ENCODE measurements around the gene SLC5A1.

Gene SLC5A1

DNA sequence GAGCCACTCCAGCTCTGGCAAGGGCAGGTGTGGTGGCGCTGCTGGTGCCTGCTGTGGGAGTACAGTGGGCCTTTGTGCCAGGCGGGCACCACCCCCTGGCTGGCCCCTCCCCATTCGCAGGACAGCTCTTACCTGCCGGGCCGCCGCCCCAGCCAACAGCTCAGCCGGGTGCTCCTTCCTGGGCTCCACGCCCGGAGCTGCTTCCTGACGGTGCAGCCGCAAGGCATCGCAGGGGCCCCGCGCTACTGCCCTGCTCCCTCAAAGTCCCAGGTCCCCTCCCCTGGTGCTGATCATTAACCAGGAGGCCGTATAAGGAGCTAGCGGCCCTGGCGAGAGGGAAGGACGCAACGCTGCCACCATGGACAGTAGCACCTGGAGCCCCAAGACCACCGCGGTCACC lies at the start of gene SLC5A1:
SLC5A1 (plus strand) TSS at position 338 of the 400 bp plus-strand sequence; CDS start at position 359, 21 bp downstream.
- no peak for DNase-seq

DNA sequence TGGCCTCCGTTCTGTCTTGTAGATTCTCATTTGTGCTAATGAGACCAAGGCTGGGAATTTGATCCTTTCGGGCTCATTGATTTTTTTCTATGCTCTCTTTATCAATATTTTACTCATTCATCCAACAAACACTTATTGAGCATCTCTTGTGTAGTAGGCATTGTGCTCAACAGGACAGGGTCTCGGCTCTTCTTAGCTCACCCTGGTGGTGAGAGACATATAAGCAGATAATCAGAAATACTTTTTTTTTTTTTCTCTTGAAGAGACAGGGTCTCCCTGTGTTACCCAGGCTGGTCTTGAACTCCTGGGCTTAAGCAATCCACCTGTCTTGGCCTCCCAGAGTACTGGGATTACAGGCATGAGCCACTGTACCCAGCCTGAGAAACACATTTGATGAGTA lies 48.0 kb upstream of the SLC5A1 start:
- no peak for DNase-seq

DNA sequence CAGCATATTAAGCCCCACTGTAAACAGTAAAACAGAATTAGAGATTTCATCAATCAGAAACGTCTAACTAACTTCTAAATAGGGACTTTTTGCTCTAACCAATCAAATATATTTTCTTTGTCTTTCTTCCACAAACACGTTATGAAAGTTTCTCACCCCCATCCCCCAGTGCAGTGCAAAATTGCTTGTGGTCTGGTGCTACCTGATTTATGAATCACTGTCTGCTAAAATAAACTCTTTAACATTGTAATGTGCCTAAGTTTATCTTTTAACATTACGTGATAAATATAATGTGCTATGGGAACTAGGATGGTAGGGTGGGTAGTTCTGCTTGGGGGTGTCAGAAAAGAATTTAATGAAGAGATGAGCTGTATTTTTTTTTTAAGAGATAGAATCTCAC lies 47.3 kb upstream of the SLC5A1 start:
- no peak for DNase-seq

DNA sequence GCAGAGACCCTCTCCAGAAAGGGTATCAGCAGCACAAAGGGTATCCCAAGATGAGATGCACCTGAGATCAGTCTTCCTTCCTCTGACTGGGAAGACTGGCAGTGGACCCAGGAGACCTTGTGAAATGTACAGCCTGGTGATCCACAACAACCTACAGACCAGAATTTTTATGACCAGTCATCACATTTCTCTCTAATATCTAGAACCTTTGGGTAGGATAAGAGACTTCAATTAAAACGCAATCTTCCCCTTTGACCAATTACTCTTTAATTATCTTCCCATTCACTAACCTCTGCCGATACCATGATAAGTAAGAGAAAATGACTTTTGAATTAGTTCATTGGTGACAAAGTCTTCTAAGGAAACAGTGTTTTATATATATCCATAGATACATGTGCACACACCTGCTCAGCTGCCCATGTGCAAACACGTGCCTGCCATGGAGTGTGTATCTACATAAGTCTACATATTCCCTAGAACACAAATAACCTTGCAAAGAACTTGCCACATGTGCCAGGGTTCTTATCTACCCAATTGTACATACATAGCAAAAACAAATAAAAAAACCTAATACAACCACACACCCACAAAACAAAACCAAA lies 44.2 kb upstream of the SLC5A1 start:
- DNase-seq: no peak

DNA sequence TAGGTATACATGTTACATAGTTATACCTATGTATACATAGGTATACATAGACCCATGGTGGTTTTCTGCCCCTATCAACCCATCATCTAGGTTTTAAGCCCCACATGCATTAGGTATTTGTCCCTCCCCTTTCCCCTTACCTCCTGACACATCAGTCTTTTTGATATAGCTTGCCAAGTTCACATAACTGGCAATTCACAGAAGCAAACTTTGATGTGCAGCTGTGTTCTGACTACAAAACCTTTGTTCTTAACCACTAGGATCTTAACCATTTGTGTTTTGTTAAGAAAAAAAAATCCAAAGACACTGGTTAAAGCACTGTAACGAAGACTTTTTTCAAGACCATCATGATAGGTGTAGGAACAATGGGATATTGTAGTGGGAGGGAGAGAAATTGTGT lies 42.9 kb upstream of the SLC5A1 start:
- DNase-seq: no peak

DNA sequence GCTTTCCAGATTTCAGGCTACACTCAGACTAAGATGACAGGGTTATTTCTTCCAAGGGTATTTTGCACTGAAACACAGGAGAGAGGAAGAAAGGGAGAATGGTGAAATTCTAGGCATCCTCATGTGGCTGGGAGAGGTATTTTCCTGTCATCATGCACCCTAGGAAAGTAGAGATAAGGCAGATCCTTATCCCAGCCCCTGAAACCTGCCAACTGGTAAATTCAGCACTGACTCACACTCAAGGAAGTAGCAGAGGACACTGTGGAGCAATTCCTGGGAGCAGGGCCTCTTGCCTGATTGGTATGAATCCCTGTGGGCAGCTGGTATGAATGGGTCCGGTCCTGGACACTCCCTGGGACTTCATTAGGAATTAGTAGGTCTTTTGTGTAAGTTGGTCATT lies 37.6 kb upstream of the SLC5A1 start:
- no peak for DNase-seq

DNA sequence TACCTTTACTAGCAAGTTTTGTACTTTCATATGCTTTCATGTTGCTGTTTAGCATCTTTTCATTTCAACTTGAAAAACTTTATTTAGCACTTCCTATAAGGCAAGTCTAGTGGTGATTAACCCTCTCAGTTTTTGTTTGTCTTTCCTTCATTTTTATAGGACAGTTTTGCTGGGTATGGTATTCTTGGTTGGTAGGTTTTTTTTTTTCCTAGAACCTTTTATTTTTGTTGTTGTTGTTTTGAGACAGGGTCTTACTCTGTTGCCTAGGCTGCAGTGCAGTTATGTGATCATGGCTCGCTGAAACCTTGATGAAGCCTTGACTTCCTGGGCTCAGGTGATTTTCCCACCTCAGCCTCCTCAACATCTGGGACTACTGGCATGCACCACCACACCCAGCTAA lies 29.9 kb upstream of the SLC5A1 start:
- DNase-seq: peak; percentile 3

DNA sequence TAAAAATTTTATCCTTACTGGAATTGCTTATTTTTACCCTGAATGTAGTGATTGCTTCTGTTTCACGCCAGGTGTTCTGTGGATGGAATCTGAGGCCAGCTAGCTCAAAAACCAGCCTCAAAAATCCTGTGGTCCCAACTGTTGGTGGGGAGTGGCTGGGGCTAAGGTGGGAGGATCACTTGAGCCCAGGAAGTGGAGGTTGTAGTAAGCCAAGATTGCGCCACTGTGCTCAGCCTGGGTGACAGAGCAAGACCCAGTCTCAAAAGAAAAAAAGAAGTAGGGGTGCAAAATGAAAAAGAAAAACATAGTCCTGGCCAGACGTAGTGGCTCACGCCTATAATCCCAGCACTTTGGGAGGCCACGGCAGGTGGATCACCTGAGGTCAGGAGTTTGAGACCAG lies 27.0 kb upstream of the SLC5A1 start:
- DNase-seq: no peak

DNA sequence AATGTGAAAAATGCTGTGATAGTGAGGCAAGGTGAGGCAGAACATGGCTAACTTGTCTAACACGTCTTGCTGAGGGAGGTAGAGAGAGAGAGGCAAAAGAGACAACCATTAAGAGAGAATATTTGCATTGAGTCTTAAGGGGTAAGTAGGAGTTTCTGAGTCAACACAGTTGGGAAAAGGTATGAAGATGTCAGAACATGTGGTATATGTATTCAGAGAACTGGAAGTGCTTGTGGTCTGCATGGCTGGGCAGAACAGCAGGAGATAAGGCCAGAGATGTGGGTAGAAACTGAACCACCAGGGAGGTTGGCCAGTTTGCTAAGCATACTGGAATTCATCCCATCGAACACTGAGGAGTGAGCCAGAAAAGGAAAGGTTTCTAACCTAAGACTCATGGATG lies 25.0 kb upstream of the SLC5A1 start:
- DNase-seq: no peak

DNA sequence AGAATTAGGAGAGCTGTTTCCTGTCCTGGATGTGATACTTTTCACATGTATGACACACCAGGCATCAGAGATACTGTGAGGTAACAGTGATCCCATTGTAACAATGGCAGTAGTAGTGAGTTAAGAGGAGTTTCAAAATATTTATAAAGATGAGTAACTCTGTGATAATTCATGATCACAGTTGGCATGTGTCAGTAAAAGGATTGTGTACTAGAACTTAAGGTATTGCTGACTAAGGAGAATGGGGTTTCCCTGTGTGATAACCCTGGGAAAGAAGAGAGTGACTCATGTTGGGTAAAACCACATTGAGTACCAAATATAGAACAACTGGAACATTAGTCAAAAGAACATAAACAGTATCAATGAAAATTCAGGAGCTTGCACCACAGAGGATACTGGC lies 22.9 kb upstream of the SLC5A1 start:
- DNase-seq: no peak

DNA sequence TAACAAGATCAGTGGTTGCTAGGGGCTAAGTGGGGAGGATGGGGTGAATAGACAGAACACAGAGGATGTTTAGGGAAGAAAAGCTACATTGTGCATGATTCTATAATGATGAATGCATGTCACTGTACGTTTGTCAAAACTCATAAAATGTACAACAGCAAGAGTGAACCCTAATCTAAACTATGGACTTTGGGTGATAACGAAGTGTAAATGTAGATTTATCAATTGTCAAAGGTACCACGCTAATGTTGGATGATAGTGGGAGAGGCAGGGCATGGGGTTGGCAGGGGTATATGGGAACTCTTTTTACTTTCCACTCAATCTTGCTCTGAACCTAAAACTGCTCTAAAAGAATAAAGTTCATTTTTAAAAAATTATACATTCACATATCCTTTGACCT lies 21.3 kb upstream of the SLC5A1 start:
- no peak for DNase-seq

DNA sequence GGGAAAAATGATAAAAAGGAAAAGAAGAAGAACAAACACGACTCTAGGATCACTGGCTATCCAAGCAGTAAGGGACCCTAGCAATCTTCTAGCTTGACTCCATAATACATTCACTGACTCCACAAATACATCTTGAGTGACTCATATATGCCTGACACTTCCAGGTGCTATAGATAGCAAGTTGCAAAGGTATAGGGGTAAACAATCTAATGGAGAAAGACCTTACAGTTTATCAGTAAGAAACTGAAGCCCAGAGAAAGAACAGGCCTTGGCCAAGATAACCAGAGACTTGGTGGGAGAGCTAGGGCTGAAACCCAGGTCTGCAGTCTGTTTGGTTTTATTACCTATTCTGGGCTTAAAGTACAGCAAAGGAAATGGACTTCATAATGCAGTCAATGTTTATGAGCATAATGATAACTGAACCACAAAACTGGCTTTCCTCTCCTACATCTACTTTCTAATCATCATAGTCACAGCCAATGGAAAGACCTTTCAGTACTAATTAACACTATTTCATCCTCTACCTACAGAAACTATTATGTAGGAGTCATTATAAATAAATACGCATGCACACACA lies 19.7 kb upstream of the SLC5A1 start:
- DNase-seq: no peak

DNA sequence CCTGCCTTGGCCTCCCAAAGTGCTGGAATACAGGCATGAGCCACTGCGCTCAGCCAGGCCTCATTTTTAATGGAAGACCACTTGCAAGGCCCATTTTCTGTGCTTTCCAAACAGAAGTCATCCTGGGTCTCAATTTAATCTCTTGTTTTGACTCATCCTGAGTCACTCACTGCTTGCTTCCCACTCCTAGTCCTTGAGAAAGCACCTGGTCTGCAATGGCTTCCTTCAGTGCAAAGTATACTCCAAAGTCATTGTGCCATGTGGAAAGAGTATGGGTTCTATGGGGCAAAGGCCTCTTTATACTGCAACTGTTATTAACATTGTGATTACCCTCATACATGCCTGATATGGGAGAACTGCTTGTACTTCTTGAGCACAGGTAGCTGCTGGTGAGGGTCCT lies 18.3 kb upstream of the SLC5A1 start:
- DNase-seq: no peak

DNA sequence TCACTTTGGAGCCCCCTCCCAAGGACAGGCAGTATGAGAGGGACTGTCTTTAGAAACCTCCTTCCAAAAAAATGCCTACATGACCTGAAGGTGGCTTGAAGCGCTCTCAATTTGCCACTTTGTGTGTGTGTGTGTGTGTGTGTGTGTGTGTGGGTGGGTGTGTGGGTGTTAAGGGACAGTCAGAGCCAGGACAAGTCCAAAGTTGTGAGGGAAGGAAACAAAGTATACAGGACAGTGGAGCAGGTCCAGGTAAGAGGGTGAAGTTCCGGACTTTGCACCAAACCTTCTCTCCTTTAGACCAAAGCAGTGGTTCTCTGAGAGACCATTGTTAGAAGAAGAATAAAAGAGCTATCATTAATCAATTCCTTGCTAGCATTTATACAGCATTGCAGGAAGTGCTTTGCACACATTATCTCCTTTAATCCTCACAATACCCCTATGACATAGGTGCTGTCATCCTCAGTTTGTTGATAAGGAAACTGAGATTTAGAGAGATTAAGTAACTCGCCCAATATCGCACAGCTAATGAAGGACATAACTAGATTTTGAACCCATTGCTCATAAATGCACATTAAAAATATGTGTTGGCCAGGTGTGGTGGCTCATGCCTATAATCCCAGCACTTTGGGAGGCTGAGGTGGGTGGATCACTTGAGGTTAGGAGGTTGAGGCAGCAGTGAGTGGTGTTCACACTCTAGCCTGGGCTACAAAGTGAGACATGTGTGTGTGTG lies 12.4 kb upstream of the SLC5A1 start:
- no peak for DNase-seq

DNA sequence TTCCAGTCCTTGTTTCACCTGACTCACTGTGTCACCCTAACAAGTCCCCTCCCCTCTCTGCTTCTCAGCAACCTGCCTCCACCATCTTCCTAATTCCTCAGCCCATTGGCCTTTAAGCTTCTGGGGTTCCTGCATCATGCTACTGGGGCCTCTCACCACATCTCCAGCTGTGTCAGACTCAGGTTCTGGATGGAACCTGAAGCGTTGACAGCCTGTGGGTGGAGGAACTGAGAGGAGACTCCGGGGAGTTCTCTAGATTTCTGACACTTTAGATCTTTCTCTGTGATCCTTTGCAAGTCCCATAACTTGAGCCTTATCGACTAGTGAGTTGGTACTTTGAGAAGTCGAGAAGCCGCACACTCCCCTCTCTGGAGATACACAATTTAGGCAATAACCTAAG lies 11.6 kb upstream of the SLC5A1 start:
- no peak for DNase-seq

DNA sequence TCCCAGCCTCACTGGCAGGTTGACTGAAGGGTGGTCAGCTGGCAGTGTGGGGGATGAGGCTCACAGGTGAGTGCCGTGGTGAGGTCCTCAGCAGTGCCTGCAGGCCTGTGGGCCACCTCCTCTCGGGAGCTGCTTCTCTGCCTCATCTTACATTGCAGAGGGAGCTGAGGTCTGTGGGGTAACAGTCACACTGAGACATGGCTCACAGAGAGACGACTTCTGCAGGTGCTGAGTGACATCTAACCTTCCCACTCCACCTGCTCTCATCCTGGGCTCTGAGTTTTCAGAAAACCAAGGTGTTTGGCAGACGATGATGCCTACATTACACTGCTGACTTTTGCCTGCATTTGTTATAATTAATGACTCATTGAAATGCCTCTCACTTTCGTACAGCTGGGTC lies 8.8 kb upstream of the SLC5A1 start:
- no peak for DNase-seq

DNA sequence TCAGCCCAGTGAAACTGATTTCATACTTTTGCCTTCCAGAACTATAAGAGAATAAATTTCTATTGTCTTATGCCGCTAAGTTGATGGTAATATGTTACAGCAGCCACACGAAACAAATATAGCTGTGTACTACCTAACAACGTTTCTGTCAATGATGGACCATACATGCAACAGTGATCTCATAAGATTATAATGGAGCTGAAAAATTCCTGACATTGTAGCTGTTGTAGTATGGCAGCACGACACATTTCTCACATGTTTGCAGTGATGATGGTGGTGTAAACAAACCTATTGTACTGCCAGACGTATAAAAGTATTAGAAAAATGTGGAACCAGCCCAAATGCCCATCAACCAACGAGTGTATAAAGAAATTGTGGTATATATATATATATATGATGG lies 5.8 kb upstream of the SLC5A1 start:
- DNase-seq: no peak

DNA sequence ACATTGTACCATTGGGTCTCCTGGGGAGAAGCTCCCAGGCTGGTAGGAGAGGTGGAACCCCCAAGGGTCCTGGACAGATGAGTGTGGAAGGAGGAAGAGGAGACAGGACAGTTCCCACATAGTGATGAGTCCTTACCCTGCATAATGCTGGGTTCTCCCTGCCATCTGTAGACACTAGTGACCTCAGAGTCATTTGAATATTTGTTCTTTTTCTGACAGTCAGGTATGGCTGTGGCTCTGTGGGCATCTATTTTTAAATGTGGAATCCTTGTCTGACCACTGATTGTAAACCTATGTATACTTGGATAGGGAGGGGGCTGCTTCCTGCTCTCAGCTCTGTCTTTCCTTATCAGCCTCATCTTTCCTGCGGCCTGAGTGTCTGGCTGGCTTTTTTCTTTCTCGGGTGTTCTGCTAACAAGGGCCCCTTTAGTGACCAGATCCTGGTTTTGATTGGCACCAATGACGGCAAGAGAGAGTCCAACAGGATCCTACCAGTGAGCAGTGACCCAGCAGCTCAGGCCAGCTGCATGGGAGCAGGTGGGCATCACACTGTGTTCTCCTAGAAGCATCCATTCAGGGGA lies 2.6 kb upstream of the SLC5A1 start:
- no peak for DNase-seq

DNA sequence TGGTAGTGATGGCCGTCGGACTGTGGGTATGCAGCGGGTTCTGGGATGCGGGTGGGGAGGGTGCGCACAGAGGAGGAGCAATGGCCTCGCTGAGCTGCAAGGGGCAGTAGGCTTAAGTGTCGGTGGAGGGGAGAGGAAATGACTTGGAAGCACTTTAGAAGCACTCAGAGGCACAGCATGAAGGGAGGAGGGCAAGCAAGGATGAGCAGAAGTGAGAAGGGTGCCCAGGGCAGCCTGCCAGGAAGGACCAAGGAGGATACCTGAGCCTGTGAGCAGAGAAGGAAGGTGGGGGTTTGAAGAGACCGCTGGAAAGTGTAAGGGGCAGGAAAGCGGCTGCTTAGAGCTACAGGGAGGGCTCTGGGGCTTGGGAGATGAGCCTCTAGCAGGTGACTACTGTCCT lies 330 bp downstream of the SLC5A1 start:
- no peak for DNase-seq

DNA sequence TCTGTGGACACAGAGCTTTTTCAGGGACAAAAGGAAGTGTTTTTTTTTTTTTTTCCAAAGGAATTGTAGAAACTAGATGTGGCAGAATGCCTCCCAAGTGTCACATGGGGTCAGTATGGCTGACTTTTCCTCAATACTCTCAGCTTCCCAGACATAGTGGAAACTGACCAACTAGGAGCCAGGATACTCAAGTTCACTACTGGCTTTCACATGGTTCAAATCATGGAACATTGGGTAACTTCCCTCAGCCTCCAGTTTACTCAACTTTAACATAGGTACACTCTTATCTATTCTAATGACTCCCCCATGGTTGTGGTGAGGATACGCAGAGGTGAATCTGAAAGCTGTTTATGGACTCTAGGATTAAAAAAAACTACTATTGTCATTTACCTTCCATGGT lies 1.4 kb downstream of the SLC5A1 start:
- no peak for DNase-seq

DNA sequence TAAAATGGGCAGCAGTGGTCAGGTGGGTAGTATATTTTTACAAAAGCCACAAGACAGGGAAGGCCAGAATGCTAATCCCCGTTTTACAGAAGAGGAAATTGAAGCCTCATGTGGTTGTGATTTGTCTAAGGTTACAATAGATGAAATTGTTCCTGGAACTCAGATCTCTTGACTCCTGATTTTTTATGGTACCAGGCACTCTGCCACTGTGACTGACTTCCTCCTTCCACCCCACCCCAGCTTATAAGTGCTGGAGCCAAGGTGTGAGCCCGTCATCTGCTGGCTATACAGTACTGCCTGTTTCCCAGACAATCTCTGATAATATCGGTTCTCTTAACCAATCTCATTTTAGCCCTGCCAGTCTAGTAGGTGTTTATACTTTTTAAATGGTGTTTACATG lies 1.9 kb downstream of the SLC5A1 start:
- no peak for DNase-seq

DNA sequence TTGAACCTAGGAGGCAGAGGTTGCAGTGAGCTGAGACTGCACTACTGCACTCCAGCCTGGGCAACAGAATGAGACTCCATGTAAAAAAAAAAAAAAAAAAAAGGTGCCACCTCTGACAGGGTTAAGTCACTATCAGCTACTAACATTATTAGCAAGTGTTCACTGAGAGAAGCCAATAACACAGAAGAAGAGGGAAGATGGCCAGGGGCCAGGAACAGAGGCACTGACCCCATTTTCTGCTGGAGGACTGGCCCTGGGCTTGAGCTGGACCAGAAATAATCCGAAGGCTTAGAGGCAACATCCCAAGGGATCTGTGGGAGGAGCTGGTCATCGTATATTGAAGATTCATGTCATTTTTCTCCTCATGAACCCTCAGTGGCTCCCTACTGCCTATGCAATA lies 5.0 kb downstream of the SLC5A1 start:
- DNase-seq: no peak

DNA sequence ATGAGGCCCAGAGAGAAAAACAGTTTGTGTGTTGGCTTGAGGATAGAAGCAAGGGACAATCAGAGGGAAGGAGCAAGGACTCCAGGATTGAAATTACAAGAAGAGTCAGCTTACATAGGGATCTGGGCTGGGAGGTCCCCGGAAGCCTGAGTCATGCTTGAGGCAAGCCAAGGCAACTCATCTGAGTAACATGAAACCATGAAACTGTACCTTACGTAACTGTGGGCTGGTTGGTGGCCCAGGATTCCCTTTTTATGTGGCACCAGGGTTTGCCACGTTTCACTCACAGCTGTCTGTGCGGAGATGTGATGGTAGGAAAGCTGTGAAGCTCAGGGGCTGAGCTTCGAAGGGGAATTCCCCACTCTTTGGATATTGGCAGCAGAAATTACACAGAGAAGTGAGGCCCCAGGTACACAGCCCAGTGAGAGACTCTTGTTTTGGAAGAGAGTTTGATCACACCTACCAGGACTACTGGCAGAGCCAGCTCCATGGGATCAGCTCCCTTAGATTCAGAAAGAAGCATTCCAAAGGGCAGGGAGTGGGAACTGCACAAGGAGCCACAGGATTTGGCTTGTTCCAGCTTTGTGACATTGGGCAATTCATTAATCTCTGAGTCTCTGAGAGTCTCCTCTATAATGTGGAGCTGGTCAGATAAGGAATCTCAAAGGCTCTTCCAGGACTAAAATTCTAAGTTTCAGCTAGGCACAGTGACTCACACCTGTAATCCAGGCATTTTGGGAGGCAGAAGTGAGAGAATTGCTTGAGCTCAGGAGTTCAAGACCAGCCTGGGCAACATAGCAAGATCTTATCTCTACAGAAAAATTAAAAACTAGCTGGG lies 7.8 kb downstream of the SLC5A1 start:
- DNase-seq: no peak

All from eye (tissue), 1 donor.